Measurements from ENCODE around the gene KRT1.
"Not testable (repeated sequence)": the region's sequence is repeated elsewhere in the genome, so short reads cannot be mapped to it uniquely, and the experiment has no call there.

The KRT1 gene

DNA sequence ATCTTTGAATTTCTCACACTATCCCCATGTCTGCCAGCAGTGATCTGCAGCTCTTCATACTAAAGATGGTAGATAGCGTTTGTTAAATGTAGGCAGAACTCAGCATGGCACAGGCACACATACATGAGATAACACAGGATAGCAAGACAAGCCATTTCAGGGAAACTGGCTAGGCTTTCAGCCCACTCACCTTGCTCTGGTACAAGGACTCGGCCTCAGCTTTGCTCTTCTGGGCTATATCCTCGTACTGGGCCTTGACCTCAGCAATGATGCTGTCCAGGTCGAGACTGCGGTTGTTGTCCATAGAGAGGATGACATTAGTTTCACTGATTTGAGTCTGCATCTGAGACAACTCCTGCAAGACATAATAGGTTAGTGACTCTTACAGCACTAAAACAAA, 3.1 kb downstream of the KRT1 start:
- no peak overlapping the region for H3K4me3 ChIP-seq (ENCODE audit: low read depth, low read length)
- peaks cover 6% of the 10 kb centered on the region for H3K27me3 ChIP-seq (ENCODE audit: control insufficient read depth, insufficient read depth, low read length)
- H3K4me1 ChIP-seq (ENCODE audit: control insufficient read depth, insufficient read depth, low read length), result no peaks in the 10 kb centered on the region
- no peaks in the 10 kb centered on the region for H3K36me3 ChIP-seq (ENCODE audit: control insufficient read depth, insufficient read depth, low read length)
- no peak overlapping the region for H3K9ac ChIP-seq (ENCODE audit: low read depth, low read length)
- no peaks in the 10 kb centered on the region for H3K9me3 ChIP-seq (ENCODE audit: control insufficient read depth, insufficient read depth, low read length)

DNA sequence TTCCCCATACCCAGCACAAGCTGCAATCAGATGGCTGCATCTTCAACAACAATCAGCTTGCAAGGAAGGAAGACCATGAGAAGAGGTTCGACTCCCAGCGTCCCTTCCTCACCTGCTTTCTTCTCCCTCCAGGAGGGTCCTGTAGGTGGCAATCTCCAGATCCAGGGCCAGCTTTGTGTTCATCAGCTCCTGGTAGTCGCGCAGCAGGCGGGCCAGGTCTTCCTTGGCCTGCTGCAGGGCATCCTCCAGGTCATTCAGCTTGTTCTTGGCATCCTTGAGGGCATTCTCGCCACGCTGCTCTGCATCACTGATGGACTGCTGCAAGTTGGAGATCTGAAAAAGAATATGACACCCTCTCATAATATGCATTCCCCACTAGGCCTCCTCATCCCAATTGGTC, 4.0 kb downstream of the KRT1 start:
- H3K4me3 ChIP-seq (ENCODE audit: low read depth, low read length), result no peak overlapping the region
- no peaks in the 10 kb centered on the region for H3K9me3 ChIP-seq (ENCODE audit: control insufficient read depth, insufficient read depth, low read length)
- no peaks in the 10 kb centered on the region for H3K4me1 ChIP-seq (ENCODE audit: control insufficient read depth, insufficient read depth, low read length)
- H3K27me3 ChIP-seq (ENCODE audit: control insufficient read depth, insufficient read depth, low read length), result peaks cover 3% of the 10 kb centered on the region
- H3K9ac ChIP-seq (ENCODE audit: low read depth, low read length), result no peak overlapping the region
- no peaks in the 10 kb centered on the region for H3K36me3 ChIP-seq (ENCODE audit: control insufficient read depth, insufficient read depth, low read length)

DNA sequence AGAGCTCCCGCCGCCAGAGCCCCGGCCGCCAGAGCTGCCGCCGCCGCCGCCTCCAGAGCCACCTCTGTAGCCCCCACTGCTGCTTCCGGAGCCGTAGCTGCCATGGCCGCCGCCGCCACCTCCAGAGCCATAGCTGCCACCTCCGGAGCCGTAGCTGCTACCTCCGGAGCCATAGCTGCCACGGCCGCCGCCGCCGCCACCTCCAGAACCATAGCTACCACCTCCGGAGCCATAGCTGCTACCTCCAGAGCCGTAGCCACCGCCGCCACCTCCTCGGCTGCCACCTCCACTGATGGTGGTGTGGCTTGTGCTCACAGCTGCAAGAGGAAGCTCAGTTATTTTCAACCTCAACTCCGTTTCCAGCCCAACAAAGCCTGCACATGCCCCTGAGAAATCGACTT, 4.9 kb downstream of the KRT1 start:
- Histone ChIP-seq H3K4me3 (ENCODE audit: low read depth, low read length) (no peak overlapping the region), H3K4me1 (ENCODE audit: control insufficient read depth, insufficient read depth, low read length) (no peaks in the 10 kb centered on the region), H3K27me3 (ENCODE audit: control insufficient read depth, insufficient read depth, low read length) (peaks cover 2% of the 10 kb centered on the region)

DNA sequence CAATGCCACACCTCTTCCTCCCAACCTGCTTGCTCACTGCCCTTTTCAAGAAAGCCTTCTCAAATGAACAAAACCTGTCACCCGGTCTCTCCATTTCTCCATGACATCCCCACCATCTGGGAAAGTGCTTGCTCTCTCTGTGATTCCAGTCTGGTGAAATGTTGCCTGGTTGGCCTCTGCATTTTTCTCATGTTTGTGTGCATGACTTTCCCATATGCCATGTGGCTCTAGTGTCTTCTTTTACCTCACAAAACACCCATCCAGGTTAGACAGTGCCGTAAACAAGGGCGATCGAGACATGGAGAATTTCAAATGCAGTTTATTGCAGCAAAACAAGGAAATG, 5.8 kb downstream of the KRT1 start:
- H3K9ac ChIP-seq (ENCODE audit: low read depth, low read length), result no peak overlapping the region
- no peaks in the 10 kb centered on the region for H3K9me3 ChIP-seq (ENCODE audit: control insufficient read depth, insufficient read depth, low read length)
- no peaks in the 10 kb centered on the region for H3K36me3 ChIP-seq (ENCODE audit: control insufficient read depth, insufficient read depth, low read length)
- H3K27me3 ChIP-seq (ENCODE audit: control insufficient read depth, insufficient read depth, low read length), result no peaks in the 10 kb centered on the region
- no peak overlapping the region for H3K4me3 ChIP-seq (ENCODE audit: low read depth, low read length)
- H3K4me1 ChIP-seq (ENCODE audit: control insufficient read depth, insufficient read depth, low read length), result no peaks in the 10 kb centered on the region

More for the DNA sequence above, 4.9 kb downstream of the KRT1 start:
- no peak overlapping the region for H3K9ac ChIP-seq (ENCODE audit: low read depth, low read length)
- H3K9me3 ChIP-seq (ENCODE audit: control insufficient read depth, insufficient read depth, low read length), result no peaks in the 10 kb centered on the region
- H3K36me3 ChIP-seq (ENCODE audit: control insufficient read depth, insufficient read depth, low read length), result no peaks in the 10 kb centered on the region

DNA sequence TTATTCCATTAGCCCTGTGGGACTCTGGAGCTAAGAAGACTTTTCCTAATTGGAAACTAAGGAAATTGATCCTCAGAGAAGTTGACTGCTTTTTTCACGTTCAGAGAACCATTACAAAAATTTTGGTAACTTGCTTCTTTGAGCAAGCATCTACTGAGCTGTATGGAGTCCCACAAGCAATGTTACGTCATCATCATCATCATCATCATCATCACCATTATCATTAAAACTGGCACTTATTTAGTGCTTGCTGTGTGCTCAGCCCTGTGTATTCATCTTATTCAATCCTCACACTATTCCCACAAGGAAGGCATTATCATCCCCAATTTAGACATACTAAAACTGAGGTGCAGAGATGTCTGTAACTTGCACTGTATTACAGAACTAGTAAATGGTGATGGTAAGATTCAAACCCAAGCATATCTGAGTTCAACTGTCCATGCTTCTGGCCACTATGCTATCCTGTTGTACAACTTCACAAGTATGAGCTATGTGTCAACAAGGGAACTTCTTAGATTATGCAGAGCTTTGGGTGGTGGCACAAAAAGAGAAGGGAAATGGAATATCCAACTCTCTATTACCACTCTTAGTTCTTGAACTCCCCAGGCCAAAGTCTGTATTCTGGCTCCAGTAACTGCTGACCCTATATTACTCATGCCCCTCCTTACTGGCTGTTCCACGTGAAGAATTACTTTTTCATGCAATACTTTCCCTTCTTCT, 6.3 kb downstream of the KRT1 start:
- no peaks in the 10 kb centered on the region for H3K27me3 ChIP-seq (ENCODE audit: control insufficient read depth, insufficient read depth, low read length)
- H3K9ac ChIP-seq (ENCODE audit: low read depth, low read length), result no peak overlapping the region

DNA sequence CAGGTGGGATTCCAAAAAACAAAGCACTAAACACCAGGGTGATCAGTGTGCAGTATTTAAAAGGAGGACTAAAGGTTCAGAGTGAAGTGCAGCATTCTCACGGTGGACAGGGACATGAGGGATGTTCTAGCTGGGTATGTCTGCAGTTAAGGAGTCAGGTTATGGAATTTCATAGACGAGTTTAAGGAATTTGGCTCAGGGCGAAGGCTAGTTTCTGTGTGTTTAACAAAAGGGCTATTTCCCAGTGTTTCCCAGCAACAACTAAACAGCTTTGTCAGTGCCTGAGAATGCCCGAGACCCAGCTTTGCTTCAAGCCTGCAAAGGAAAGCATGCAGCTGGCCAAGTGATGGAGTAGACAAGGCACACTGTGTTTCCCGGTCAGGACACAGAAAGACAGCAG, 7.0 kb downstream of the KRT1 start:
- no peaks in the 10 kb centered on the region for H3K27me3 ChIP-seq (ENCODE audit: control insufficient read depth, insufficient read depth, low read length)
- no peak overlapping the region for H3K9ac ChIP-seq (ENCODE audit: low read depth, low read length)
- H3K36me3 ChIP-seq (ENCODE audit: control insufficient read depth, insufficient read depth, low read length), result no peaks in the 10 kb centered on the region
- no peaks in the 10 kb centered on the region for H3K4me1 ChIP-seq (ENCODE audit: control insufficient read depth, insufficient read depth, low read length)
- H3K9me3 ChIP-seq (ENCODE audit: control insufficient read depth, insufficient read depth, low read length), result no peaks in the 10 kb centered on the region
- H3K4me3 ChIP-seq (ENCODE audit: low read depth, low read length), result no peak overlapping the region

More for the DNA sequence above, 6.3 kb downstream of the KRT1 start:
- Histone ChIP-seq H3K4me1 (ENCODE audit: control insufficient read depth, insufficient read depth, low read length) (no peaks in the 10 kb centered on the region), H3K9me3 (ENCODE audit: control insufficient read depth, insufficient read depth, low read length) (no peaks in the 10 kb centered on the region), H3K4me3 (ENCODE audit: low read depth, low read length) (no peak overlapping the region), H3K36me3 (ENCODE audit: control insufficient read depth, insufficient read depth, low read length) (no peaks in the 10 kb centered on the region)

DNA sequence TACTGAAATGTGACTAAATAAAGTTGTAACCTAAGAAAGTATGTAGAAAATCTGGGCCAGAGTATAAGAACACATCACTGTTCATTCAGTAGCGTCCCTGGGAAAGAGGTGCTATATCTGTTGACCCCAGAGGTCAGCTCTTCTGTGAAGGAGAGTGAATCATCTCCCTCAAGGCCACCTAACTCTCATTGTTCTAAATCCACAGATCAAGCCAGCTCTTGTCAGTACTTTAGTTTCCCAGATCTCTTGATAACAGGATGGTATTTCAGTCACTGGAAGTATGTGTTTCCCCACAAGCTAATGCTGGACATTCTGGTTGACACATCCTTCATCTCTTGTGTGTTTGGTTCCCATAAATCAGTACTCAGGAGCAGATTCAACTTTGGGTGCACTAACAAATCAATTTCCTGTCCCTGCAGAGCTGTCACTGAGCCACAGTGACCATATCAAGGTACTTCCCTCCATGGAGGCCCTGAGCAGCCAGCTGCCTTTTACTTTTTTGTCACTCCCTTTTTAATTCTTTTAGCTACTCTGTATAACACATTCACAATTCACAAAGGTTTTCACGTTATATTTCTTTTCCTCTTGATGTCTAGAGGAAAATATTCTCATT, 7.8 kb downstream of the KRT1 start:
- Histone ChIP-seq H3K4me3 (ENCODE audit: low read depth, low read length) (no peak overlapping the region), H3K36me3 (ENCODE audit: control insufficient read depth, insufficient read depth, low read length) (no peaks in the 10 kb centered on the region), H3K9ac (ENCODE audit: low read depth, low read length) (no peak overlapping the region), H3K27me3 (ENCODE audit: control insufficient read depth, insufficient read depth, low read length) (no peaks in the 10 kb centered on the region), H3K9me3 (ENCODE audit: control insufficient read depth, insufficient read depth, low read length) (no peaks in the 10 kb centered on the region), H3K4me1 (ENCODE audit: control insufficient read depth, insufficient read depth, low read length) (no peaks in the 10 kb centered on the region)

DNA sequence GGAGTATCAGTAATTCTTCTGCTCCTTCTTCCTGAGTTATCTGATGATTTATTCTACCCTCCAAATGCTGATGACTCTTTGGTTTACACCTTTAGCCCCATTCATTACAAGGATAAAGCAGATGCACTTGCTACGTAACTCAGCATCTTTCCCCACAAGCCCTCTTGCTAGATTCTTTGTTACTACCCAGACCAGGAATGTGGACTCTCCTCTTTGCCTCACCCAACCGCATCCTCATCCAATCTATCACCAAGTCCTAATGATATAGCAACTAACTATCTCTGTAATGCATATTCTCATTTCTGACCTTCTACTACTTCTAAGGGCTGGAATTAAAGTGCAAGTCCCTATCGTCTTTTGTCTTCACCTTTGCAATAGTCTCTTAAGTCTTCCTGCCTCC, 9.2 kb downstream of the KRT1 start:
- no peak overlapping the region for H3K4me3 ChIP-seq (ENCODE audit: low read depth, low read length)
- no peaks in the 10 kb centered on the region for H3K36me3 ChIP-seq (ENCODE audit: control insufficient read depth, insufficient read depth, low read length)
- no peaks in the 10 kb centered on the region for H3K4me1 ChIP-seq (ENCODE audit: control insufficient read depth, insufficient read depth, low read length)
- H3K27me3 ChIP-seq (ENCODE audit: control insufficient read depth, insufficient read depth, low read length), result no peaks in the 10 kb centered on the region
- H3K9me3 ChIP-seq (ENCODE audit: control insufficient read depth, insufficient read depth, low read length), result no peaks in the 10 kb centered on the region
- no peak overlapping the region for H3K9ac ChIP-seq (ENCODE audit: low read depth, low read length)

DNA sequence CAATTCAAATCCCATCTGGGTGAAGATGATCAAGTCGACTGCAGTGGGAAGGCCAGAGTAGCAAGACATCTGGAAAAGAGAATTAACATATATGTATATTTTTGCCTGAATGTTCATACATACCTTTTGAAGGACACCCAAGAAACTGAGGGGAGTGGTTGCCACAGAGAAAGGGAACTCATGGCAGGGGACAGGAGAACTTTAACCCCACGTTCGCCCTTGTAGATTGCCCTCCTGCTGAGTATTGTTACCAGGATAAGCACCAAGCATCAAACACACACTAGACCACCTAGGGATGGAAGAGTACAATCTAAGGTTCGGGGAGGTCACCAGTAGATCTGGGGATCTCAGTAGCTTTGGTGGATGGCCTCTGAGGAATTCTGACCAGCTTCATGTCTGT, 9.7 kb downstream of the KRT1 start:
- H3K4me1 ChIP-seq (ENCODE audit: control insufficient read depth, insufficient read depth, low read length), result no peaks in the 10 kb centered on the region
- no peak overlapping the region for H3K9ac ChIP-seq (ENCODE audit: low read depth, low read length)
- no peaks in the 10 kb centered on the region for H3K36me3 ChIP-seq (ENCODE audit: control insufficient read depth, insufficient read depth, low read length)
- no peaks in the 10 kb centered on the region for H3K9me3 ChIP-seq (ENCODE audit: control insufficient read depth, insufficient read depth, low read length)
- no peak overlapping the region for H3K4me3 ChIP-seq (ENCODE audit: low read depth, low read length)
- no peaks in the 10 kb centered on the region for H3K27me3 ChIP-seq (ENCODE audit: control insufficient read depth, insufficient read depth, low read length)

DNA sequence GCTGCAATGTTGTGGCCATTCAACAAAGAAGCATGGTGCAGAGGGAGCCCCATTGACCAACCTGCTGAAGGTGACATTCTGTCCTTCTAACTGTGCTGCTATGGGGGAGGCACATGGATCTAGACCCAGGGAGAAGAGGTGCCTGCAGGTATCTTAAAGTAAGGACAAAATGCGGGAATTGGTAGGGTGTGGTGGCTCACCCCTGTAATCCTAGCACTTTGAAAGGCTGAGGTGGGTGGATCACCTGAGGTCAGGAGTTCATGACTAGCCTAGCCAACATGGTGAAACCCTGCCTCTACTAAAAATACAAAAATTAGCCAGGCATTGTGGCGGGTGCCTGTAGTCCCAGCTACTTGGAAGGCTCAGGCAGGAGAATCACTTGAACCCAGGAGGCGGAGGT, 10.3 kb downstream of the KRT1 start:
- H3K27me3 ChIP-seq (ENCODE audit: control insufficient read depth, insufficient read depth, low read length); H3K36me3 ChIP-seq (ENCODE audit: control insufficient read depth, insufficient read depth, low read length); H3K4me1 ChIP-seq (ENCODE audit: control insufficient read depth, insufficient read depth, low read length); H3K9ac ChIP-seq (ENCODE audit: low read depth, low read length); H3K4me3 ChIP-seq (ENCODE audit: low read depth, low read length); H3K9me3 ChIP-seq (ENCODE audit: control insufficient read depth, insufficient read depth, low read length): not testable (repeated sequence)

DNA sequence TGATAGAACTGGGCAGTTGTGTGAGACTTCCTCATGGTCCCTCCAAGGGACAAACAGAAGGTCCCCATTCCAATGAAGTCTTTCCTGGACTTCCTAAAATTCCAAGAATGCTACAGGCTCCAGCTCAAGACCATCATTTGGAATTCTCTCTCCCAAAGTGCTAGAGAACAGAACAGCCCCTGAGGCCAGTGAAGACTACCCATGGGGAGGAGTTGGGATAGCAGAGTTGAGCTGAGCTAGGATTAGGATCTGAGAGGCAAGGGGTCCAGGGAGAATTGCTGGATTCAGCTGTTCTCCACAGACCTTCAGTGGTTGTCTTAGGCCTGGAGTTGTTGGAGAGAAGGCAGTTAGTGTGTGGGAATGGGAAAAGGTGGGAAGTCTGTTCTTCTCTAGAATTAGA, 10.8 kb downstream of the KRT1 start:
- no peaks in the 10 kb centered on the region for H3K4me1 ChIP-seq (ENCODE audit: control insufficient read depth, insufficient read depth, low read length)
- H3K36me3 ChIP-seq (ENCODE audit: control insufficient read depth, insufficient read depth, low read length), result no peaks in the 10 kb centered on the region
- no peaks in the 10 kb centered on the region for H3K9me3 ChIP-seq (ENCODE audit: control insufficient read depth, insufficient read depth, low read length)
- no peak overlapping the region for H3K9ac ChIP-seq (ENCODE audit: low read depth, low read length)
- H3K27me3 ChIP-seq (ENCODE audit: control insufficient read depth, insufficient read depth, low read length), result no peaks in the 10 kb centered on the region
- H3K4me3 ChIP-seq (ENCODE audit: low read depth, low read length), result no peak overlapping the region

DNA sequence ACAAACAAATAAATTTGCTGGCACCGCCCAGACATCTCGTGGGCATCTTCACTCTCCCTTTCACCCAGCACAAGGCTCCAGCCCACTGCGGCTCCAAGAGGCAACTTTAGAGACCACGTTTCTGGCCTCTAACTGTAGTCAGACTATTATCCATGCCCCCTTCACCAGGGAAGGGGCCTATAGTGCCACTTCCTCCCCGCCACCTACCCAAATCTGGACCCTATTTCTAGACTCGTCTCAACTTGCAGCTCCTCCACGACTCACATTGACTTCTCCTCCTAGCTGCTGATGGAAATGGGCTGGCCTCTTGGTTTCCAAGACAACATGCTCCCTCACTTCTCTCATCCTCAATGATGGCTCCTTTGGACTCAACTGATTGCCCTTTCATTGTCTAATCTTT, 12.3 kb downstream of the KRT1 start:
- Histone ChIP-seq H3K9ac (ENCODE audit: low read depth, low read length) (no peak overlapping the region), H3K27me3 (ENCODE audit: control insufficient read depth, insufficient read depth, low read length) (no peaks in the 10 kb centered on the region)

More for the DNA sequence above, 12.3 kb downstream of the KRT1 start:
- Histone ChIP-seq H3K9me3 (ENCODE audit: control insufficient read depth, insufficient read depth, low read length) (no peaks in the 10 kb centered on the region), H3K4me1 (ENCODE audit: control insufficient read depth, insufficient read depth, low read length) (no peaks in the 10 kb centered on the region), H3K36me3 (ENCODE audit: control insufficient read depth, insufficient read depth, low read length) (no peaks in the 10 kb centered on the region), H3K4me3 (ENCODE audit: low read depth, low read length) (no peak overlapping the region)

Data from iPS-15b (cell line).